Measurements from ENCODE around the gene NBEAL2.

GRCh38 chr3:46974421-46975171 is 4.9 kb upstream of the NBEAL2 start:
- TF ChIP-seq POLR2AphosphoS5 (IDR thresholded peaks at IDR 0.05; ENCODE audit: low read depth, low read length) (no peak), POLR2A (IDR thresholded peaks at IDR 0.05; ENCODE audit: low read depth, low read length) (peak; percentile 38; the same call in 1 of the 2 replicates), TAF1 (IDR thresholded peaks at IDR 0.05; ENCODE audit: borderline replicate concordance, low read depth, low read length) (no peak)

Data from GM12892 (cell line).